ENCODE results near the gene DDX39B.
A peak's percentile ranks its signal among the peaks of the same experiment; 100 is the strongest.
"Not testable (repeated sequence)": the region's sequence is repeated elsewhere in the genome, so short reads cannot be mapped to it uniquely, and the experiment has no call there.

Gene DDX39B

GRCh38 chr6:31541658-31542521 is at the start of gene DDX39B:
Gene DDX39B (minus strand): TSS chr6:31542003. CDS start chr6:31540532, 1,471 bp downstream.
- DNase-seq (ENCODE audit: low spot score): peak; percentile 96

GRCh38 chr6:31590691-31591090 is 48.9 kb upstream of the DDX39B start:
- not testable (repeated sequence) for DNase-seq (ENCODE audit: low spot score)

DNA sequence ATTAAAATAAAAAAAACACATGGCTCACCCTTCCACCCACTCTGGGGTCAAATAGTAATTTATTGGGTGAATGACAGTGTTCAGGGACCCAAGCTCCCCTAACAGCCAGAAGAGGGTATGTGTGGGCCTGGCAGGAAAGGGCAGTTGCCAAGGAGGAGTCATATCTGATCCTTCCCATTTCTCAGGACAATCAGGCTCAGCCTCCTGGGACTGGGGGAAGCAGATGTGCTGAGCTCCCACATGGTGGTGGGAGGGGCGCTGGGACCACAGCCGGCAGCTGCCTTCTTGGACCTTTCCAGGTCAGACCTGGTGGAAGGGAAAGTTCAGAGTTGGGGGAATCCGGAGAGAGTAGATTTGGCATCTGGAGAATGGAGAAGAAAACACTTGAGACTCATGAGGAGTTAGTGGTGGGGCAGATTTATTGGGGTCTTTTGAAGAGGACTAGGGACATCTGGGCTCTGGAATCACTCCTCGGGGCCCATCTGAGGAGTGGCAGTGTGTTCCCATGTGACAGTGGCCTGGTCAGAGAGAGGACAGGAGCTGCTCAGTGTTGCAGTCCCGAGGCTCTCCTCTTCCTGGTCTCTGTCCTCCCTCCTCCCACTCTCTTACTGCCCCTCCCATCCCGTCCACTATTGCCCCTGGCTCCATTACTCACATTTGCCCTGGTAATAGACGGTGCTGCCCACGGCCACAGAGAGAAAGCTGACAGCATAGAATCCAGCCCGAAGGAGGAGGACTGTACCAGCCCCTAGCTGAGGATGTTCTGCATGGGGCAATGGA is 47.3 kb upstream of the DDX39B start:
- DNase-seq (ENCODE audit: low spot score): no peak

- no peak for DNase-seq (ENCODE audit: low spot score)
Measured at GRCh38 chr6:31587791-31588777, 46.3 kb upstream of the DDX39B start.

- no peak for DNase-seq (ENCODE audit: low spot score)
Measured at GRCh38 chr6:31586599-31587281, 44.9 kb upstream of the DDX39B start.

GRCh38 chr6:31586008-31586407 is 44.2 kb upstream of the DDX39B start, which contains the start of gene LST1:
Gene LST1 (plus strand): TSS chr6:31586277. CDS start chr6:31587300, 1,023 bp downstream.
- no peak for DNase-seq (ENCODE audit: low spot score)

- peak; percentile 70 for DNase-seq (ENCODE audit: low spot score)
Measured at GRCh38 chr6:31585491-31585890, 43.7 kb upstream of the DDX39B start.

DNA sequence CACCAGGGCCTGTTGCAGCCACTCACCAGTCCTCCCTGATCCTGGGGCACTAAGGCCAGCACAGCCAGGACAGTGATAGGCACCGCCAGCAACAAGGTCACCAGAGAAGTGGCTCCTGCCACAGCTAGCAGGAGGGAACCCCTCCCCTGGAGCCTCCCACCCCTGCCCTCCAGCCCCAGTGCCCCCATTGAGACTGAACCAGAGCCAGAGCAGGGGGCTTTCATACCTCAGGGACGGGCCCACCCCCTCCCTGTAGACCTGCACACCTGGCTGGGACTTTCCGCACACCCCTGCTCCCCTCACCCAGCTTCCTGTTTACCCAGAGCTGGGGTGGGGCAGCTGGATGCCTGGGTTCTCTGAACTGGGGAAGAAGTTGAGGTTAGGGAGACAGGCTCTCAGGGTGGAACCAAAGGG is 40.4 kb upstream of the DDX39B start, which contains the start of gene LTB:
TSS of gene LTB (minus strand) at position 195 of the 414 bp plus-strand sequence. CDS start at position 188, 7 bp downstream.
- peak; percentile 88 for DNase-seq (ENCODE audit: low spot score)

DNA sequence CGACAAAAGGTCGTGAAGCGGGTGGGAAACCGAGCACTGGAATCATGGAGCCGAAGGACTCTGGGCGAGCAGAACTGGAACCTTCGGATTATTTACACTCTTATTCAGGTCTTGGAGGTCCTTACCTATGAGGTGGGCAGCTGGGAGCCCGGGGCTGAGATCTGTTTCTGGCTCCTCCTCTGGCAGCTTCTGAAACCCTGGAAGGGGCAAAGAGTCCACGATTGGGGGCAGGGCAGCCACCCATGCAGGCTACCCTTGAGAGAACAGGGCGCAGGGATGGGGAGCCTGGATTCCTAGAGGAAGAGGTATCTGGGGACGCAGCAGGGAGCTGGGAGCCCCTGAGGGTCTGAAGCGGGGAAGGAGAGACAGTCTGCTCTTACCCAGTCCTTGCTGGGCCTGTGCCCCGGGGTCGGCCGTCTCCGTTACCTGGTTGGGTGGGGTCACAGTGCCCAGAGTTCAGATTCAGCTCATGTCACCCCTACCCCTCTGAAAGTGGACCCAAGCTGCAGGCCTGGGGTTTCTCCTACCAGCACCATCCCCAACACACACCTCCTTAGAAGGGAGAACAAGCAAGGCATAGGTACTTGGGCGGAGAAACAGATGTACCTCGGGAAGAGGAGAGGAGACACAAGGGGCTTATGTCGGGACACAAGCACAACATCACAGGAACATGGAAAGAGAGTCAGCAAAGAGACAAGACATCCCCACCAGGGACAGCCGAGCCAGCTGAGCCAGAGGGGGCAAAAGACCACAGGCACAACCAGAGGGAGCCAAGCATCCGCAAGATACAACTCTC is 39.8 kb upstream of the DDX39B start:
- DNase-seq (ENCODE audit: low spot score): no peak

- DNase-seq (ENCODE audit: low spot score): peak; percentile 91
Measured at GRCh38 chr6:31580807-31581433, 39.1 kb upstream of the DDX39B start.

- DNase-seq (ENCODE audit: low spot score): no peak
Measured at GRCh38 chr6:31580438-31580740, 38.6 kb upstream of the DDX39B start.

- no peak for DNase-seq (ENCODE audit: low spot score)
Measured at GRCh38 chr6:31579546-31580437, 38.0 kb upstream of the DDX39B start.

GRCh38 chr6:31579119-31579505 is 37.3 kb upstream of the DDX39B start:
- DNase-seq (ENCODE audit: low spot score): no peak

DNA sequence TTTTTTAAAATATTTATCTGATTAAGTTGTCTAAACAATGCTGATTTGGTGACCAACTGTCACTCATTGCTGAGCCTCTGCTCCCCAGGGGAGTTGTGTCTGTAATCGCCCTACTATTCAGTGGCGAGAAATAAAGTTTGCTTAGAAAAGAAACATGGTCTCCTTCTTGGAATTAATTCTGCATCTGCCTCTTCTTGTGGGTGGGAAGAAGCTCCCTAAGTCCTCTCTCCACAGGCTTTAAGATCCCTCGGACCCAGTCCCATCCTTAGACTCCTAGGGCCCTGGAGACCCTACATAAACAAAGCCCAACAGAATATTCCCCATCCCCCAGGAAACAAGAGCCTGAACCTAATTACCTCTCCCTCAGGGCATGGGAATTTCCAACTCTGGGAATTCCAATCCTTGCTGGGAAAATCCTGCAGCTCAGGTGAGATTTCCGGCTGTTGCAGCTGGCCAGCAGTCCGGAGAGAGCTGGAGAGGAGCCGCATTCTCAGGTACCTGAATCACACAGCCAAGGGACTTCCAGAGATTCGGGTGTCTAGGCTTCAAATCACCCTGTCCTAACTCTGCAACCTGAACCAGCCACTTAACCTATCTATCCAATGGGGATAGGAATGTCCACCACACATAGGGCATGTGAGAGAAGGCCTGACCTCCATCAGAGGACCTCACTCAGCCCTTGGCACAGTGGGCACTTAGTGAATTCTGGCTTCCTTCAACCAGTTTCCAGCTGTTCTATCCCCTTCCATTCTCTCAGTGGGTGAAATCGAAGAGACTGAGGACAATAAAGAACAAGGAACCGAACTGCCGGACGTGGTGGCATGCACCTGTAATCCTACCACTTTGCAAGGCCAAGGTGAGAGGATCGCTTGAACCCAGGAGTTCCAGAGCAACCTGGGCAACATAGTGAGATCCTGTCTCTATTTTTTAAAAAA is 36.6 kb upstream of the DDX39B start:
- DNase-seq (ENCODE audit: low spot score): no peak

DNA sequence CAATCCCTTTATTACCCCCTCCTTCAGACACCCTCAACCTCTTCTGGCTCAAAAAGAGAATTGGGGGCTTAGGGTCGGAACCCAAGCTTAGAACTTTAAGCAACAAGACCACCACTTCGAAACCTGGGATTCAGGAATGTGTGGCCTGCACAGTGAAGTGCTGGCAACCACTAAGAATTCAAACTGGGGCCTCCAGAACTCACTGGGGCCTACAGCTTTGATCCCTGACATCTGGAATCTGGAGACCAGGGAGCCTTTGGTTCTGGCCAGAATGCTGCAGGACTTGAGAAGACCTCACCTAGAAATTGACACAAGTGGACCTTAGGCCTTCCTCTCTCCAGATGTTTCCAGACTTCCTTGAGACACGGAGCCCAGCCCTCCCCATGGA is 35.8 kb upstream of the DDX39B start:
- DNase-seq (ENCODE audit: low spot score): no peak

DNA sequence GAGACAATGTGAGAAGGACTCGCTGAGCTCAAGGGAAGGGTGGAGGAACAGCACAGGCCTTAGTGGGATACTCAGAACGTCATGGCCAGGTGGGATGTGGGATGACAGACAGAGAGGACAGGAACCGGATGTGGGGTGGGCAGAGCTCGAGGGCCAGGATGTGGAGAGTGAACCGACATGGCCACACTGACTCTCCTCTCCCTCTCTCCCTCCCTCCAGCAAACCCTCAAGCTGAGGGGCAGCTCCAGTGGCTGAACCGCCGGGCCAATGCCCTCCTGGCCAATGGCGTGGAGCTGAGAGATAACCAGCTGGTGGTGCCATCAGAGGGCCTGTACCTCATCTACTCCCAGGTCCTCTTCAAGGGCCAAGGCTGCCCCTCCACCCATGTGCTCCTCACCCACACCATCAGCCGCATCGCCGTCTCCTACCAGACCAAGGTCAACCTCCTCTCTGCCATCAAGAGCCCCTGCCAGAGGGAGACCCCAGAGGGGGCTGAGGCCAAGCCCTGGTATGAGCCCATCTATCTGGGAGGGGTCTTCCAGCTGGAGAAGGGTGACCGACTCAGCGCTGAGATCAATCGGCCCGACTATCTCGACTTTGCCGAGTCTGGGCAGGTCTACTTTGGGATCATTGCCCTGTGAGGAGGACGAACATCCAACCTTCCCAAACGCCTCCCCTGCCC is 35.2 kb upstream of the DDX39B start:
- peak; percentile 43 for DNase-seq (ENCODE audit: low spot score)

Data from CD4-positive, alpha-beta T cell treated with Interleukin-2 at 100 ng/mL for 4 hours (primary cell).